H1 (cell line): ENCODE measurements around the gene MLF2. TPM values are rescaled to one million over a fixed set of nuclear protein-coding genes. Genes with fewer than 3 reads are reported as not detected.
A peak's percentile ranks its signal among the peaks of the same experiment; 100 is the strongest.

ENCODE experiments used
- CTCF ChIA-PET: fragments of 300-600 bp; sonication (Branson Sonifier 250); formaldehyde crosslinking; loops from one replicate; lab custom pipeline; 2021; ENCODE audit not compliant: partially characterized antibody; lab: Charles Lee
- POLR2A ChIA-PET: fragments of 300-600 bp; sonication (Branson Sonifier 250); formaldehyde crosslinking; loops from one replicate; lab custom pipeline; 2021; ENCODE audit warnings: inconsistent platforms; ENCODE audit not compliant: partially characterized antibody; lab: Charles Lee
- DNase-seq, 2 experiments: peaks; one replicate each; pipeline versions ENCODE4 v3.0.0 to v3.0.0-alpha.2; 2010 to 2022; ENCODE audit warnings: low spot score in 2 of 2, low read depth in 1 of 2, mixed read lengths in 1 of 2
- FAIRE-seq: peaks from 2 replicates; lab custom pipeline; 2011; peaks lifted over from hg19 to GRCh38; lab: Jason Lieb, UNC
- H2AFZ ChIP-seq: 2 replicates; pipeline ENCODE4 v1.8.1; 2012; ENCODE audit warnings: low read length, inconsistent platforms
- H2AK5ac ChIP-seq: 2 replicates; pipeline ENCODE4 v1.6.1; 2013; ENCODE audit warnings: low read depth, low read length
- H2BK120ac ChIP-seq: replicated peaks from 2 replicates; pipeline ENCODE3; 2013; ENCODE audit warnings: low read depth, low read length, inconsistent platforms
- H2BK12ac ChIP-seq: 2 replicates; pipeline ENCODE4 v1.6.1; 2013; ENCODE audit warnings: low read depth, low read length
- H2BK15ac ChIP-seq: 2 replicates; pipeline ENCODE4 v1.6.1; 2013; ENCODE audit warnings: low read length
- H2BK20ac ChIP-seq: 2 replicates; pipeline ENCODE4 v1.6.1; 2013; ENCODE audit warnings: low read length
- H2BK5ac ChIP-seq: 2 replicates; pipeline ENCODE4 v1.6.1; 2013; ENCODE audit warnings: low read depth, low read length
- H3K14ac ChIP-seq: 2 replicates; pipeline ENCODE4 v1.6.1; 2013; ENCODE audit warnings: inconsistent platforms; ENCODE audit not compliant: insufficient read length
- H3K18ac ChIP-seq: 2 replicates; pipeline ENCODE4 v1.6.1; 2013; ENCODE audit warnings: low read length; ENCODE audit errors: extremely low read depth
- H3K23ac ChIP-seq: 2 replicates; pipeline ENCODE4 v1.6.1; 2013; ENCODE audit warnings: inconsistent platforms; ENCODE audit not compliant: insufficient read length
- H3K23me2 ChIP-seq: 2 replicates; pipeline ENCODE4 v1.6.1; 2013; ENCODE audit warnings: low read depth, low read length
- H3K27ac ChIP-seq: 2 replicates; pipeline ENCODE4 v1.6.1; 2011; ENCODE audit warnings: low read depth, low read length, inconsistent platforms
- H3K27me3 ChIP-seq, 4 experiments: replicated peaks in 1 of 4; 1 replicate in 1 of 4; 2 replicates in 3 of 4; pipeline versions ENCODE4 v1.6.1 to v1.8.1; 2011 to 2013; ENCODE audit warnings: low read length in 3 of 4, mild to moderate bottlenecking in 3 of 4, inconsistent platforms in 2 of 4, mixed read lengths in 2 of 4, moderate library complexity in 1 of 4; ENCODE audit not compliant: control insufficient read depth in 3 of 4, insufficient read depth in 3 of 4; ENCODE audit errors: extremely low read depth in 1 of 4
- H3K36me3 ChIP-seq, 4 experiments: 2 replicates each; pipeline versions ENCODE4 v1.6.1 to v1.8.1; 2011 to 2013; ENCODE audit warnings: mild to moderate bottlenecking in 4 of 4, low read length in 3 of 4, moderate library complexity in 2 of 4, control low read depth in 1 of 4, inconsistent platforms in 1 of 4; ENCODE audit not compliant: insufficient read depth in 4 of 4, control insufficient read depth in 2 of 4
- H3K4ac ChIP-seq: replicated peaks from 2 replicates; pipeline ENCODE3; 2013; ENCODE audit warnings: low read length, low read depth, mixed read lengths, inconsistent platforms; ENCODE audit not compliant: insufficient read length
- H3K4me1 ChIP-seq, 4 experiments: replicated peaks in 1 of 4; 1 replicate in 1 of 4; 2 replicates in 3 of 4; pipeline versions ENCODE4 v1.6.1 to v1.8.1; 2011 to 2013; ENCODE audit warnings: low read length in 3 of 4, inconsistent platforms in 2 of 4, mixed read lengths in 1 of 4; ENCODE audit not compliant: insufficient read depth in 4 of 4, control insufficient read depth in 3 of 4
- H3K4me2 ChIP-seq, 2 experiments: 2 replicates each; pipeline versions ENCODE4 v1.6.1 to v1.8.1; 2011 to 2013; ENCODE audit warnings: low read depth in 2 of 2, low read length in 2 of 2, control low read depth in 1 of 2, inconsistent platforms in 1 of 2, mild to moderate bottlenecking in 1 of 2; ENCODE audit not compliant: insufficient read depth in 1 of 2
- H3K4me3 ChIP-seq, 4 experiments: fragments of 200-600, 300-600 bp in 1 of 4; sonication (generic), shearing (Covaris generic), sonication (Bioruptor Twin) in 1 of 4; 2 replicates each; pipeline versions ENCODE4 v1.5.1 to v1.8.1; 2011 to 2016; ENCODE audit warnings: low read length in 4 of 4, low read depth in 3 of 4, control low read depth in 2 of 4, inconsistent platforms in 2 of 4, mild to moderate bottlenecking in 2 of 4, mixed read lengths in 1 of 4, moderate library complexity in 1 of 4; ENCODE audit not compliant: insufficient read depth in 2 of 4; ENCODE audit errors: extremely low read depth in 1 of 4
- H3K56ac ChIP-seq: replicated peaks from 2 replicates; pipeline ENCODE3; 2013; ENCODE audit warnings: low read depth, mild to moderate bottlenecking, mixed read lengths, low read length, inconsistent platforms; ENCODE audit not compliant: insufficient read length
- H3K79me1 ChIP-seq: 2 replicates; pipeline ENCODE4 v1.6.1; 2013; ENCODE audit warnings: low read depth, low read length, control low read depth
- H3K79me2 ChIP-seq, 2 experiments: 2 replicates each; pipeline versions ENCODE4 v1.6.1 to v1.8.1; 2012 to 2013; ENCODE audit warnings: low read length in 2 of 2, mild to moderate bottlenecking in 2 of 2, inconsistent platforms in 1 of 2; ENCODE audit not compliant: insufficient read depth in 2 of 2, control insufficient read depth in 1 of 2
- H3K9ac ChIP-seq, 4 experiments: replicated peaks in 1 of 4; 1 replicate in 1 of 4; 2 replicates in 3 of 4; pipeline versions ENCODE4 v1.6.1 to v1.8.1; 2011 to 2013; ENCODE audit warnings: low read depth in 3 of 4, low read length in 3 of 4, control low read depth in 2 of 4, mild to moderate bottlenecking in 2 of 4, moderate library complexity in 2 of 4, inconsistent platforms in 1 of 4; ENCODE audit errors: extremely low read depth in 1 of 4
- H3K9me3 ChIP-seq, 2 experiments: 2 replicates each; pipeline versions ENCODE4 v1.6.1 to v1.8.1; 2012 to 2013; ENCODE audit warnings: mild to moderate bottlenecking in 2 of 2, moderate library complexity in 2 of 2, control low read depth in 1 of 2, inconsistent platforms in 1 of 2, low read depth in 1 of 2, low read length in 1 of 2, mixed read lengths in 1 of 2; ENCODE audit not compliant: insufficient read depth in 2 of 2
- H4K20me1 ChIP-seq, 2 experiments: replicated peaks in 1 of 2; 2 replicates each; pipeline versions ENCODE3 to v1.8.1; 2011 to 2013; ENCODE audit warnings: inconsistent platforms in 2 of 2, low read length in 2 of 2, mild to moderate bottlenecking in 1 of 2; ENCODE audit not compliant: insufficient read depth in 2 of 2, control insufficient read depth in 1 of 2
- H4K5ac ChIP-seq: 2 replicates; pipeline ENCODE4 v1.6.1; 2013; ENCODE audit warnings: low read length, low read depth, mixed read lengths, inconsistent platforms; ENCODE audit not compliant: insufficient read length
- H4K8ac ChIP-seq: 2 replicates; pipeline ENCODE4 v1.8.0; 2013; ENCODE audit warnings: mild to moderate bottlenecking, moderate library complexity, low read length, inconsistent platforms; ENCODE audit not compliant: insufficient read depth; ENCODE audit errors: extremely low read depth
- H4K91ac ChIP-seq: replicated peaks from 2 replicates; pipeline ENCODE3; 2013; ENCODE audit warnings: low read length, mixed read lengths, inconsistent platforms; ENCODE audit not compliant: insufficient read length
- ATF3 ChIP-seq: IDR thresholded peaks from 2 replicates; pipeline ENCODE4 v1.6.1; 2011; ENCODE audit warnings: low read depth, mild to moderate bottlenecking, low read length; ENCODE audit not compliant: insufficient read depth
- CTBP2 ChIP-seq: IDR thresholded peaks from 2 replicates; pipeline ENCODE4 v1.7.0; 2011; ENCODE audit warnings: borderline replicate concordance, mild to moderate bottlenecking, moderate library complexity, mixed read lengths, low read length; ENCODE audit not compliant: insufficient read depth, insufficient read length
- CTCF ChIP-seq, 3 experiments: IDR thresholded peaks; 1 replicate in 2 of 3; 2 replicates in 1 of 3; pipeline versions ENCODE4 v1.5.1 to v1.6.1; 2011; ENCODE audit warnings: low read length in 3 of 3, mild to moderate bottlenecking in 3 of 3, inconsistent platforms in 2 of 3, low read depth in 1 of 3, moderate library complexity in 1 of 3; ENCODE audit not compliant: insufficient read depth in 1 of 3; ENCODE audit errors: control extremely low read depth in 1 of 3
- GABPA ChIP-seq: IDR thresholded peaks from 2 replicates; pipeline ENCODE4 v1.6.1; 2011; ENCODE audit warnings: mild to moderate bottlenecking, low read length, moderate library complexity, borderline replicate concordance; ENCODE audit not compliant: insufficient read depth
- JUND ChIP-seq: IDR thresholded peaks from 2 replicates; pipeline ENCODE4 v1.6.1; 2011; ENCODE audit warnings: mild to moderate bottlenecking, improper control_type of control experiment, low read length
- MAFK ChIP-seq: IDR thresholded peaks from 2 replicates; pipeline ENCODE4 v1.6.1; 2012; ENCODE audit warnings: low read depth, mild to moderate bottlenecking, improper control_type of control experiment, low read length
- SP4 ChIP-seq: IDR thresholded peaks from 2 replicates; pipeline ENCODE4 v1.6.1; 2012; ENCODE audit warnings: low read length, inconsistent platforms
- TCF12 ChIP-seq: IDR thresholded peaks from 2 replicates; pipeline ENCODE4 v1.6.1; 2011; ENCODE audit warnings: low read depth, mild to moderate bottlenecking, low read length
- WGBS, 2 experiments: shearing (Covaris generic) in 1 of 2; methylation state at CpG; one replicate each; pipeline versions ENCODE4 v1.1.6 to v1.1.7; 2013 to 2015; ENCODE audit warnings: low lambda C conversion rate in 2 of 2, mixed read lengths in 2 of 2, inconsistent platforms in 1 of 2, low coverage in 1 of 2, missing lambda C conversion rate in 1 of 2; ENCODE audit not compliant: insufficient replicate concordance in 2 of 2, insufficient coverage in 1 of 2, insufficient read length in 1 of 2; ENCODE audit errors: extremely low coverage in 1 of 2, missing lambda C conversion rate in 1 of 2; 5-methylcytosine and 5-hydroxymethylcytosine counted together
- polyA plus RNA-seq, 7 experiments: library from polyadenylated mRNA; depleted of rRNA in 3 of 7; stranded (reverse) in 5 of 7; unstranded in 2 of 7; fragments of >200 nt in 5 of 7; fragments of 200-250 nt in 2 of 7; gene quantifications; 1 replicate in 5 of 7; 2 replicates in 1 of 7; 4 replicates in 1 of 7; pipeline versions ENCODE4 v1.2.1 to v1.2.3, GENCODE V29; 2011 to 2013; ENCODE audit warnings: missing spikeins in 2 of 7, mixed read lengths in 2 of 7
- total RNA-seq: library from RNA; stranded (reverse); fragmentation: NEBNext Ultra II Directional; extraction: Animal tissue kit (Norgen Biotek cat#: 25700); gene quantifications from 2 replicates; pipeline ENCODE4 v1.2.1, GENCODE V29; 2021

Gene MLF2
- total and polyA plus RNA-seq, 2 of the 8 experiments (the other 6 are each of a cell fraction or from before 2014, with no cell fraction given), result 229 to 401 TPM

GRCh38 chr12:6730169-6730568 lies 22.8 kb downstream of the MLF2 start:
- Histone ChIP-seq H2AFZ (no peak overlapping the region), H3K4me3 (no peak overlapping the region), H3K27ac (no peak overlapping the region), H4K5ac (no peak overlapping the region), H4K8ac (no peak overlapping the region), H3K9me3 (no peaks in the 10 kb centered on the region), H3K4ac (no peak overlapping the region), H3K9ac (no peak overlapping the region), H3K79me2 (peaks cover 0 to 3% of the 10 kb centered on the region in 2 experiments; a peak in 1 of 4 replicates), H3K36me3 (peaks cover 0 to 34% (median 25%) of the 10 kb centered on the region in 4 experiments; a peak in 7 of 8 replicates), H3K27me3 (no peaks in the 10 kb centered on the region), H3K79me1 (peaks cover 2% of the 10 kb centered on the region; the same call in 1 of the 2 replicates), H3K14ac (no peak overlapping the region), H3K23ac (no peak overlapping the region), H2AK5ac (no peak overlapping the region), H3K23me2 (no peaks in the 10 kb centered on the region), H4K91ac (no peak overlapping the region), H2BK5ac (no peak overlapping the region; the same call in 1 of the 2 replicates), H3K4me1 (no peaks in the 10 kb centered on the region), H3K18ac (no peak overlapping the region), H2BK15ac (no peak overlapping the region), H4K20me1 (no peaks in the 10 kb centered on the region), H2BK20ac (no peak overlapping the region), H3K4me2 (no peak overlapping the region), H3K56ac (no peak overlapping the region), H2BK120ac (no peak overlapping the region), H2BK12ac (no peak overlapping the region)
- POLR2A ChIA-PET, result interaction anchor here (0.7 to 2.8 kb wide), 4 partner anchors 9 to 41 kb away, joined by 3 to 7 read pairs (median 4); partner anchors contain the start of genes MLF2 and ZNF384
- TF ChIP-seq TCF12, result no peak
- TF ChIP-seq SP4, result no peak
- no peak for TF ChIP-seq JUND
- TF ChIP-seq CTCF (IDR thresholded peaks at IDR 0.05; ENCODE audit: control extremely low read depth in 1 of 3, insufficient read depth in 1 of 3, low read depth in 1 of 3, low read length in 3 of 3), result peak in 1 of 3 experiments; percentile 9; a peak in 1 of 4 replicates
- no peak for TF ChIP-seq MAFK
- TF ChIP-seq GABPA, result no peak
- TF ChIP-seq ATF3, result no peak
- TF ChIP-seq CTBP2, result no peak
- no peak for FAIRE-seq
- CTCF ChIA-PET, result interaction anchor here (0.7 to 4.0 kb wide), 7 partner anchors 8 to 116 kb away, joined by 3 to 18 read pairs (median 3); partner anchors contain the start of gene MLF2
- WGBS, 2 experiments, result 75% methylated on average over 8 of the region's 8 CpGs; no CpG with 5 or more reads in 1 of the 2 experiments
- DNase-seq, result no peak
